ENCODE data around the gene UBR4.

DNA sequence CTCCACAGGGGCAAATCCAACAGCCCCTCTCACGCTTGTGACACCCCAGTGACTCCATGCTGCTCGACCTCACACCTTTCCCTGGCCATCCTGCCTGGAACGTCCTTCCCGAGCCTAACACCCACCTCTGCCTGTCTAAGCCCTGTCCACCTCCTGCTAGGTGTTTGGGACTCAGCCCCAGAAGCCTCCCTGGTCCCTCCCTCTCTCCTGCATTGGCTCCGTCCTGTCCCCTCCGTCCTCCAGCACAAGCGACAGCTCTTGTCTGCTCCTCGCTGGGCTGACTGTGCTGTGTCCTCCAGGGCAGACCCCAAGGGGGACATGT is 151.6 kb downstream of the UBR4 start:
- TF ChIP-seq, protein P1, sequence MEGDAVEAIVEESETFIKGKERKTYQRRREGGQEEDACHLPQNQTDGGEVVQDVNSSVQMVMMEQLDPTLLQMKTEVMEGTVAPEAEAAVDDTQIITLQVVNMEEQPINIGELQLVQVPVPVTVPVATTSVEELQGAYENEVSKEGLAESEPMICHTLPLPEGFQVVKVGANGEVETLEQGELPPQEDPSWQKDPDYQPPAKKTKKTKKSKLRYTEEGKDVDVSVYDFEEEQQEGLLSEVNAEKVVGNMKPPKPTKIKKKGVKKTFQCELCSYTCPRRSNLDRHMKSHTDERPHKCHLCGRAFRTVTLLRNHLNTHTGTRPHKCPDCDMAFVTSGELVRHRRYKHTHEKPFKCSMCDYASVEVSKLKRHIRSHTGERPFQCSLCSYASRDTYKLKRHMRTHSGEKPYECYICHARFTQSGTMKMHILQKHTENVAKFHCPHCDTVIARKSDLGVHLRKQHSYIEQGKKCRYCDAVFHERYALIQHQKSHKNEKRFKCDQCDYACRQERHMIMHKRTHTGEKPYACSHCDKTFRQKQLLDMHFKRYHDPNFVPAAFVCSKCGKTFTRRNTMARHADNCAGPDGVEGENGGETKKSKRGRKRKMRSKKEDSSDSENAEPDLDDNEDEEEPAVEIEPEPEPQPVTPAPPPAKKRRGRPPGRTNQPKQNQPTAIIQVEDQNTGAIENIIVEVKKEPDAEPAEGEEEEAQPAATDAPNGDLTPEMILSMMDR (IDR thresholded peaks at IDR 0.05; ENCODE audit: low read depth, low read length, poor library complexity, severe bottlenecking): no peak
- TF ChIP-seq EZH2phosphoT487 (IDR thresholded peaks at IDR 0.05; ENCODE audit: borderline replicate concordance, low read length): no peak

All from DOHH2 (cell line).